ENCODE results near the gene PCDH7. TPM values are rescaled to one million over a fixed set of nuclear protein-coding genes. Genes with fewer than 3 reads are reported as not detected.
A peak's percentile ranks its signal among the peaks of the same experiment; 100 is the strongest.

The PCDH7 gene
- total and polyA plus RNA-seq, 2 of the 4 experiments (the other 2 are of a cell fraction) = 26.5 to 44.1 TPM

- peaks cover 21% of the 10 kb centered on the region for H3K4me1 ChIP-seq (ENCODE audit: control insufficient read depth, insufficient read depth, low read length)
- peak overlapping the region; percentile 38; the same call in 1 of the 2 replicates for H3K14ac ChIP-seq (replicated peaks; ENCODE audit: low read depth, low read length)
- in situ Hi-C loops (cut with MboI; ENCODE audit: low sequenced_read_pairs) = no loop called here
- H2BK120ac ChIP-seq (ENCODE audit: low read depth, low read length) = peak overlapping the region; percentile 83
- peak overlapping the region in 1 of 2 experiments; percentile 72; a peak in 3 of 4 replicates for H4K8ac ChIP-seq (ENCODE audit: low read depth in 2 of 2, low read length in 2 of 2)
- H2BK5ac ChIP-seq (ENCODE audit: low read depth, low read length, poor library complexity, severe bottlenecking) = peak overlapping the region; percentile 83
- WGBS, 2 experiments (ENCODE audit: extremely low coverage in 2 of 2, insufficient read length in 1 of 2) = no CpG with 5 or more reads among the region's 3 CpGs
- H2BK15ac ChIP-seq (ENCODE audit: low read depth, low read length) = peak overlapping the region; percentile 43; the same call in 1 of the 3 replicates
- H4K20me1 ChIP-seq (ENCODE audit: insufficient read depth, low read length) = no peaks in the 10 kb centered on the region
- DNase-seq (peak; percentile 71), ATAC-seq (ENCODE audit: low read depth) (peak; percentile 31; the same call in 1 of the 2 replicates)
- H3K4me2 ChIP-seq (ENCODE audit: low read depth, low read length) = peak overlapping the region; percentile 49; the same call in 1 of the 2 replicates
- ChIA-PET POLR2A (ENCODE audit: unreplicated experiment) (no interaction called here), CTCF (interaction anchor here (1.1 to 1.2 kb wide), 2 partner anchors 20 to 27 kb away, joined by 3 to 5 read pairs; no protein-coding TSS in a partner anchor)
- intact Hi-C loops (cut with micrococcal nuclease) = no loop called here
- peak overlapping the region; percentile 91 for H2BK20ac ChIP-seq (ENCODE audit: low read depth, low read length)
- no peak overlapping the region; the same call in 1 of the 2 replicates for H3K56ac ChIP-seq (ENCODE audit: extremely low read depth, insufficient read depth, low read length)
- H3K9ac ChIP-seq (ENCODE audit: low read depth, low read length) = no peak overlapping the region
- no peaks in the 10 kb centered on the region for H3K36me3 ChIP-seq (ENCODE audit: control insufficient read depth, insufficient read depth, low read length)
- BruUV-seq (replicated peaks) = no TSS peak
- H3K4ac ChIP-seq (ENCODE audit: low read depth, low read length) = peak overlapping the region; percentile 64; the same call in 1 of the 2 replicates
- peak; percentile 34; the same call in 1 of the 2 replicates for TF ChIP-seq FOS (IDR thresholded peaks at IDR 0.05; ENCODE audit: low read depth, low read length)
- TF ChIP-seq MAFK (IDR thresholded peaks at IDR 0.05; ENCODE audit: low read depth, low read length) = peak; percentile 9; the same call in 1 of the 2 replicates
- TF ChIP-seq RAD21 (IDR thresholded peaks at IDR 0.05; ENCODE audit: low read length) = no peak
- TF ChIP-seq CEBPB (IDR thresholded peaks at IDR 0.05; ENCODE audit: low read depth, low read length) = peak; percentile 6; the same call in 1 of the 2 replicates
- no peak for TF ChIP-seq BHLHE40 (IDR thresholded peaks at IDR 0.05; ENCODE audit: low read depth, low read length)
- H4K5ac ChIP-seq (ENCODE audit: low read depth, low read length) = peak overlapping the region; percentile 75; the same call in 1 of the 2 replicates
- no peaks in the 10 kb centered on the region; the same call in none of the 2 replicates for H3K9me1 ChIP-seq (ENCODE audit: insufficient read depth, low read length)
- H3K27ac ChIP-seq (ENCODE audit: insufficient read depth, low read length) = peak overlapping the region; percentile 43; the same call in 1 of the 2 replicates
- H2AK9ac ChIP-seq (replicated peaks; ENCODE audit: low read depth, low read length, poor library complexity) = no peak overlapping the region
- H4K91ac ChIP-seq (ENCODE audit: insufficient read depth, low read depth, low read length) = no peak overlapping the region; the same call in 1 of the 2 replicates
- dilution Hi-C loops (cut with HindIII; ENCODE audit: low sequenced_read_pairs, unreplicated experiment) = no loop called here
- H3K23ac ChIP-seq (ENCODE audit: low read depth, low read length) = peak overlapping the region; percentile 74; the same call in 1 of the 2 replicates
- peak overlapping the region; percentile 94 for H3K18ac ChIP-seq (ENCODE audit: low read depth, low read length)
- H3K4me3 ChIP-seq (ENCODE audit: insufficient read depth, low read depth, low read length) = no peak overlapping the region
- H3K79me1 ChIP-seq (ENCODE audit: low read depth in 1 of 2, low read length in 2 of 2) = peaks cover 8 to 11% of the 10 kb centered on the region in 2 experiments; a peak in 2 of 4 replicates
- no peak overlapping the region for H2AK5ac ChIP-seq (ENCODE audit: low read depth, low read length)
- no peak overlapping the region for H2AFZ ChIP-seq (replicated peaks; ENCODE audit: low read length, poor library complexity)
- H3K9me3 ChIP-seq (ENCODE audit: control insufficient read depth, insufficient read depth, low read length) = no peaks in the 10 kb centered on the region
- H3K27me3 ChIP-seq (ENCODE audit: control insufficient read depth, insufficient read depth, low read length) = no peaks in the 10 kb centered on the region
Observed at GRCh38 chr4:30753316-30753715, 33.1 kb downstream of the PCDH7 start.

Data from IMR-90 (cell line).